ENCODE results near the gene TGIF2LY. TPM values are rescaled to one million over a fixed set of nuclear protein-coding genes. Genes with fewer than 3 reads are reported as not detected.
"Not testable (repeated sequence)": the region's sequence is repeated elsewhere in the genome, so short reads cannot be mapped to it uniquely, and the experiment has no call there.

TGIF2LY gene
- total RNA-seq, result not detected in 2 replicates

DNA sequence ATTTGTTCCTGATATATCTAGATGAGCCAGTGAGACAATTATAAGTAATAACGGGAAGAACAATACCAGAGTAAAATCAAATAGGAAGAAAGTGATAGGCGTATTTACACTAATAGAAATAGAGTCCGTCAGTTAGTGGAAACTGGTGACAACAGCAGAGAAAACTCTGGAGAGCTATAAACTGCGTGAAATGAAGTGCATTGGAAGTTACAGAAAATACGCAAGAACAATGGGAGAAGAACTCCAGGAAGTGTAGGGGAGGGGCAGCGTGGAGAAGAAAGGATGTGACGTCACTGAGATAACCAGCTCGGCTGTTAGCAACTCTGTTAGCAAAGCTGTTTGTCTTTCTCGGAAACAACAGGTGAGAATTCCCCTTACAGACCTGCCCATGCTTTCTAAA is at the start of gene TGIF2LY:
TSS of gene TGIF2LY (plus strand) at position 301 of the 400 bp plus-strand sequence. CDS start 178 bp downstream, outside the sequence.
- not testable (repeated sequence) for DNase-seq (ENCODE audit: insufficient read length, low spot score, missing footprints)

More for the DNA sequence above, at the start of gene TGIF2LY:
- not testable (repeated sequence) for H3K4me2 ChIP-seq (ENCODE audit: insufficient read depth, low read length); H2AFZ ChIP-seq (ENCODE audit: low read length); H3K27ac ChIP-seq (ENCODE audit: low read depth, low read length); H3K4me1 ChIP-seq (ENCODE audit: insufficient read depth, low read length); H3K36me3 ChIP-seq (ENCODE audit: insufficient read depth, low read length); H3K79me2 ChIP-seq (ENCODE audit: insufficient read depth, low read length); H3K9me3 ChIP-seq (ENCODE audit: low read depth, low read length); H3K27me3 ChIP-seq (ENCODE audit: insufficient read depth, low read length); H3K4me3 ChIP-seq (ENCODE audit: insufficient read depth, low read length); H4K20me1 ChIP-seq (ENCODE audit: insufficient read depth, low read length)

Small RNA genes within 50 kb of the gene (small RNA-seq; reads per million reads assigned to genes)
- not detected for gene PRRC2CP1
